ENCODE results near the gene CDK15.

GRCh38 chr2:201930043-201930442 is 123.7 kb downstream of the CDK15 start:
- TF ChIP-seq CTCF (conservative IDR thresholded peaks at IDR 0.05) (no peak), EZH2 (IDR thresholded peaks at IDR 0.05; ENCODE audit: low read depth) (no peak)

Data from PC-9 (cell line).